ENCODE measurements around the gene IVD.
"Not testable (repeated sequence)": the region's sequence is repeated elsewhere in the genome, so short reads cannot be mapped to it uniquely, and the experiment has no call there.

Gene IVD

DNA sequence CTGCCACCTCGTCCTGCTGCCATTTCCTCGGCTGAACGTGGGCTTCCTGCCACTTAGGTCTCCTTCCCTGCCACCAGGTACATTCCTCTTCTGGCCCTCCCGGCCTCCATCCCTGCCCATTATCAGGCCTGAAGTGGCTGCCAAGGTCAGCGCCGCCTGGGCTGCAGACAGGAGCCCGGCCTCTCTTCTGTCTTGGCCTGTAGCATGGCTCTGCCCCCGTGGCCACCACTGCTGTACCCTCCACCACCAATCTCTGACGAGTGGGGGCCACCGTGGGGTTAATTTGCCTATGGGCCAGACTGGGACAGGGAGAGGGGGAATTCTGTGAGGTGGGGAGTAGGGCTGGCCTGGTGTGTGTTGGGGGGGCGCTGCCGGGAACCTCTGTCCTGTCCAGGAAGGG is 33.1 kb downstream of the IVD start:
- DNase-seq (ENCODE audit: low read depth in 2 of 2): no peak

DNA sequence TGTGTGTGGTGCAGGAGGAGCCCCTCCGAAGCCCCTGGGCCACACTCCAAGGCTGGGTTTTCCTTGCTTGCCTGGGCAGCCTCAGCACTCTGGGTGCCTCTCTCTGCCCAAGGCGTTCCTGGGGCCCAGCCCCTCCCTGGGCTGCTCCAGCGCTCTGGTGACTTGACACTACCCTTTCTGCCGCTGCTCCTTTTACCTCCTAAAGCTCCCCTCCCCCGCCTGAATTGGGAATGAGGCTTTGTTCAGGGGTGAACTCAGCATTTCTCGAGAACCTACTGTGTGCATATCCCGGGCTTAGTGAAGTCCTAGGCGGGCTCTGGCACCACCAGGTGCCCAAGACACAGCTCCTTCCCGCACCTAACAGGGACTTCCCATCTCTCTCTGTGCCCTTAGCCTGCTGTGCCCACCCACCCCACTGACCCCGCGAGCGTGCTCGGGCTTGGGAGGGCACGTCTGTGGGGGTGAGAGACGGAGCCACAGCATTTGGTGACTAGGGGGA is 33.9 kb downstream of the IVD start:
- no peak for DNase-seq (ENCODE audit: low read depth in 2 of 2)

DNA sequence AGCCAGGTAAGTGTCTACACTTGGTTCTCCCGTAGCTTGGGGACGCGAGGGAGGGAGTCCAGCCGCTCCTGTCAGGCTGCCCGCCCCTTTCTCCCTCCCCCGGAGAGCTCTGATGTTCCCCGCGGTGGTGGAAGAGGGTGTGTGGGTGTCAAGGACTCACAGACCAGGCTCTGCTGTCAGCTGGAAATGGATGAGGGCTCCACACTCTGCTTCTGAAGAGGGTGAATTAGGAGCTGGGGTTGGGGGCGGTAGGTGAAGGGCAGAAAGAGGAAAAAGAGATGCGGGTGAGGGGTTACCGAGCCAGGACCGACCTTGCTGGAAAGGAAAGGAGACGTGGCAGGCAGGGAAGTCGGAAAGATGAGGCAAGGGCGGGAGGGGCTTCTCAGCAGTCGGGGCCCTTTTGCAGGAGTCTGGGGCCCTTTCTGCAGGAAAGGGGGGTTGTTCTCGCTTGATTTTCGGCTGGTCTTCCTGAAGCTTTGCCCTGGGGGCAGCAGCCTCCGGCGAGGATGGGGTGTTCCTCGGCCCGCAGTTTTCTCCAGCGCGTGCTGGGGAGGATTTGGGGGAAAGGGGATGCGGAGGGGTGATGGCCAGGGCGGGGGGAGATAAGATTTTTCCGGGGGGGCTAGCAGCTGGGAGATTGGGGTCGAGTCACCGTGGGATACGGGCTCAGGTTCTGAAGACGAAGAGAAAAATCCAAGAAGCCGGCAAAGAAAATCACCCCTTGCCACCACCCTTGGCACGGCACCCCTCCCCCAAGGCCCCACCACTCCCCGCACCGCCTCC is 34.6 kb downstream of the IVD start:
- DNase-seq (ENCODE audit: low read depth in 2 of 2): no peak

DNA sequence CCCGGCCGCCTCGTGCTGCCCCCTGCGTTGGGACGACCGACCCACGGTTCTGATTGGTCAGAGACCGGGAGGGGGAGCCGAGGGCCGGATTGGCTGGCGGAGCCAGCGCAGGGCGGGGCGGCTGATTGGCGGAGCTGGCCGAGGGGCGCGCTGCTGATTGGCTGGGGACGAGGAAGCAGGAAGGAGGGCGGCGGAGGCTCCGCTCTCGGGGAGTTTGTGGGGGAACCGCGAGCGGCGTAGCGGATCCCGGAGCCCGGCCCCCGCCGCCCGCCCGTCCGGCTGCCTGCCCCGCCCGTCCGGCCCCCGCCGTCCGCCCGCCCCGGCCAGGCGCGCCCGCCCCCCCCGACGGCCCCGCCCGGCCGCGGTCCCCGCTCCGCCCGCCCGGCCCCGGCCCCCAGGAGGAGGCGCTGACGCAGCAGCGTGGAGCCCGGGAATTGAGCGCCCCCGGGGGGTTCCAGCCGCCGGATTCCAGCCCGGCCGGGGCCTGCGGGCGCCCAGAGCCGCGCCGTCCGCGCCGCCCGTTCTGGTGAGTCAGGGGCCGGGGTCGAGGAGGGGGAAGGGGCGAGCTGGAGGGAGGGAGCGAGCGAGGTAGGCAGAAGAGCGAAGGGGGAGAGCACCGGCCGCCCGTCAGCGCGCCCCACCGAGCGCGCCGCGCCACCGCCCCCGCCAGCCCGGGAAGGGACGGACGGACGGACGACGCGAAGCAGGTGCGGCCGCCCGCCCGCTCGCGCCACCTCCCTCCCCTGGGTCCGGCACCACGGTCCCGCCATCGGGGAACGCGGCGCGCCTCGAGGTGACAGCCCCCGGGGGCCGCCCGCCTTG is 35.4 kb downstream of the IVD start, which contains the start of gene BAHD1:
Gene BAHD1 (plus strand): TSS at position 211 of the 822 bp plus-strand sequence. CDS start 17,512 bp downstream, outside the sequence.
- peak; percentile 89 to 91 for DNase-seq (ENCODE audit: low read depth in 2 of 2)

DNA sequence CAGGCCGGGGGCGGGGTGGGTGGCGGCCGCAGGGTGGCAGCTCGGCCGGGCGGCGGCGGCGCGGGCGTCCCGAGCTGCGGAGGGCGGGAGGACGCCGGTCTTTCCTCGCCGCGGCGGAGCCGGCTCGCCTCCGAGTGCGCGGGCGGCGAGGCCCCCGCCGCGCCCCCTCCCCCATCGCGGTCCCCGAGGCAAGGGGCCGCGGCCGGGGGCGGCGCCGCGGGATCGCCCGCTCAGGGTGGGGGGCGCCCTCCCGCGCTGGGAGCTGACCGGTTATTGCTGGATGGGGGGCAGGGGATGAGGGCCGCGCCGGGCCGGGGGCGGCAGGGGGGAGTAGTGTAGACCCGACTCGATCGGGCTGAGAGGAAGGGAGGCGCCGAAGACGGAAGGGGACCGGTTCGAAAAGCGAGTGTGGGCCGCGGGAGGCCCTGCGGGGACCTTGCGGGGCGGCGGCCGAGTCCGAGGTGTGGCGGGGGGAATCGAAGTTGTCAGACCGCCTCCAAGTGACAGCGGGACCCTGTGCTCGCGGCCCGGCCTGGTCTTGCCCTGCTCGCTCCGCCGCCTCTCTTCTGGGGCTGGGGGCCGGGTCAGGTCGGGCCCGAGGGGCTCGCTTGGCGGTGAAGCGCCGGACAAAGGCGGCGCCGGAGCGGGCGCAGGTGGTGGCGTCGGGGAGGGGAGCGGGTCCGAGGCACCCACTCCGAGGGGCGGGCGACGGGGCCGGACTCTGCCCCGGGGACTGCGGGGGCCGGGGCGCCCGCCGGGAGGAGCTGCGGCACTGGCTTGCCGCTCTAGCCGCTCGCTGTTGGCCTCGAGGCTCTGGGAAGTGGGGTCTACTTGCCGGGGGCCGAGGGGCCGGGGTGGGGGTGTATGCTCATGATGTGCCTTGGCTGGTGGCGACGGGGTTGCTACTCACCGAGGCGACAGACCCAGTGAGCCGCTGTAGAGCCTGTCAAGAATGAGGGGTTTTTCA is 36.3 kb downstream of the IVD start:
- DNase-seq (ENCODE audit: low read depth in 2 of 2): no peak

DNA sequence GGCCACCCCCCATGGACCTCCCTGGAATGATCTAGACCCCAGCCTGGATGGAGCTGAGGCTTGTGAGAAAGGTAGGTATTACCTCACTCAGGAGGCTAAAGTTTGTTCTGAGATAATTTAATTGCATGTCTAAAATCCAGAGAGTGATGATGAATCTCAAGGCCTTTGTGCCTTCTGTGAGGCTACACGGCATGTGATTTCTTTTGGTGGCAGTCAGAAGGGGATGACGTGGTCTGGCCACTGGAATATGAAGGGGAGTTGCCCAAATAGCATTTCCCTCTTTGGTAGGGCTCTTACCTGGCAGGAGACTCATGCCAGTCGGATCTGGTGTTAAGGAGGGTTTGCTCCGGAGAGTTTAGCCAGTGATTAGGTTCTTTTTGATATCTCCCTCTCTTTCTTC is 37.7 kb downstream of the IVD start:
- DNase-seq (ENCODE audit: low read depth in 2 of 2): no peak

DNA sequence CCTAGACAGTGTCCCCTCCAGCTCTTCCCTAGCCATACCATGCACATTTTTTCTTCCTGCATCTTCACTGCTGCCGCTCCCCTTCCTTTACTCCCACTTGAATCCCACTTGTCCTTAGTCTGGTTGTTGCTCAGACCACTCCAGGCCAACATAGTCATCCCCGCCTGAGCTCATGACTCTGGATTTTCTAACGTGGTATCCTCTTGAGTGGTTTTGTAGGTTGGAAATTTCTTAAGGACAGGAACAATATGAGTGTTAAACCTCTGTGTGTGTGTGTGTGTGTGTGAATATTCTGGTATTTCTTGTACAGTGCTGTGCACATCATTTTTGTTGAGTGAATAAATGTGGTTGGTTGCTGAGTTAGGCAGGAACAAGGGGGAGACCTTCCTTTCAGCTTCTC is 38.3 kb downstream of the IVD start:
- no peak for DNase-seq (ENCODE audit: low read depth in 2 of 2)

DNA sequence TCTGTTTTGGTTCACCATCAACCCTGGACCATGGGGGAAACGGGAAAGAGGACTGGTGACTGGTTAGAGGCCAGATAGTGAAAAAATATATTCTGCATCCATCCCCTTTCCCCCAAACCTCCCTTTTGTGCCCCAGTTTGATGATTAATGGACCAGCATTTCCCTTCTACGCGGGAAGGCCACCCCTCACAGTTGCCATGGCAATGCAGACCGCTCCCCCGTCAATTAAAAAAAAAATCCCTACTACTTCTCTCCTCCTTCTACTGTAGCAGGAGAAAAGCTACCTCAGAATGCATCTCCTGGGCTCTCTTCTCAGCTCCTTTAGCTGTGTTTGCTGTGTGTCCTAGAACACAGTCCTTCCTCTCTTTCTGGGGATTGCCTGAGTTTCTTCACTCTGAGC is 39.1 kb downstream of the IVD start:
- DNase-seq (ENCODE audit: low read depth in 2 of 2): no peak

DNA sequence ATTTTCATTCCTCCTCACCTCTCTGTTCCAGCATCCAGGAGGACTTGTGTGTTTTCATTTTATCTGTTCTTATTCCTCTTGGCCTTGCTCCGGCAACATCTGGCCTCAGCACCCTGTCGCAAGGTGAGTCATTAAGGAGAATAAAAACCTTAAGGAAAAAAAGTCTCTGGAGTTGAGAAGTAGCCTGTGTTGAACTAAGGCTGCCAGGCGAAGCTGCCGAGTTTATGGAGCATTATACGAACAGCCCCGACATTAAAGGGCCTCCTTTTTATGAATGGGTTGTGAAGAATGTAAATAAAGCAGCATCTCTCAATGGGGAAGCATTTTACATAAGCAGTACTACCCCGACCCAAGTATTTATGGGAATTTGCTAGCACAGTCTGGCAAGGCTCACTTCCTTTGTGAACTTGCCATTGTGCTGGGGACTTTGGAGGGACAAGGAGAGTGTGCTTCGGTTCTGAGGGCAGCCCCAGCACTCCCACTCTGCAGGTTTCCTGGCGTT is 39.9 kb downstream of the IVD start:
- no peak for DNase-seq (ENCODE audit: low read depth in 2 of 2)

DNA sequence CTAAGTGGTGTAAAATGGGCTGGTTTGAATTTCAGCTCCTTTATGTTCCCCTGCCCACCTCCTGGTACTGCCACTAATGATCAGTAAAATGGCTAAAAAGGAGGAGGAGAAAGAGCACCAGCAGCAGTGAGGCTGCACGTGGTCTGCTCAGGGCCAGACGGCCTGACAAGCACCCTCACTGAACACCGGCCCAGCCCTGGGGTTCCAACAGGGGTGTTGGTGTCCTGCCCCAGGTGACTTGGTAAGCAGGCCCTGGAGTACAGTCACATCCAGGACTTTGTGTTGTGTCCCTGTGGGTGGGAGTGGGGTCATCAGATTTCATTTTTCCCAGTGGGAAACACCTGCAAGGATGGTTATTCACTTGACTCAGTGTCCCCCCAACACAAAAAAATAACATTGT is 40.5 kb downstream of the IVD start:
- no peak for DNase-seq (ENCODE audit: low read depth in 2 of 2)

DNA sequence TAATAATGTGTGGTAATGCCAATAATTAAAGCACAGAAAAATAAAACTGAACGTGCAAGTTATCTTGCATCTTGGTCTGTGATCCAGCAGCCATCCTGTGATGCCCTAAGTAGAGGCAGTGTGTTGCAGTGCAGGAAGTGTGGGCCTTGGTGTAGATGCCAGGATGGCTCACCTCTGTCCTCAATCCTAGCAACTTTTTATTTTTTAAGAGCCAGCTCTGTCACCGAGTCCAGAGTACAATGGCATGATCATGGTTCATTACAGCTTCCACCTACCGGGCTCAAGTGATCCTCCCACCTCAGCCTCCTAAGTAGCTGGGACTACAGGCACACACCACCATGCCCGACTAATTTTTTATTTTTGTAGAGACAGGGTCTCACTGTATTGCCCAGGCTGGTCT is 42.8 kb downstream of the IVD start:
- DNase-seq (ENCODE audit: low read depth in 2 of 2): no peak

DNA sequence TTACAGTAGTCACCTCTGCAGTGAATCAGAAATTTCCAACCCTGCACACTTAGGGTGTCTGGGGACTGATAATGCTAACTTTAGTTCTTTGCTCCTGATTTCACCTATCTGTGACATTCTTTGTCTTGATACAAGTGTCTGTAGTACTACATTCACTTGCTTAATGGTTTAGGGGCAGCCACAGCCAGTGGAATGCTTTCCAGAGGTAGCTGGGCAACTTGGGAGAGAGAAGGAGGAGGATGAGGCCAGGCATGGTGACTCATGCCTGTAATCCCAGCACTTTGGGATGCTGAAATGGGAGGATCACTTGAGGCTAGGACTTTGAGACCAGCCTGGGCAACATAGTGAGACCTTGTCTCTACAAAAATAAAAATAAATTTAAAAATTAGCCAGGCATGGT is 43.7 kb downstream of the IVD start:
- DNase-seq (ENCODE audit: low read depth in 2 of 2): no peak

DNA sequence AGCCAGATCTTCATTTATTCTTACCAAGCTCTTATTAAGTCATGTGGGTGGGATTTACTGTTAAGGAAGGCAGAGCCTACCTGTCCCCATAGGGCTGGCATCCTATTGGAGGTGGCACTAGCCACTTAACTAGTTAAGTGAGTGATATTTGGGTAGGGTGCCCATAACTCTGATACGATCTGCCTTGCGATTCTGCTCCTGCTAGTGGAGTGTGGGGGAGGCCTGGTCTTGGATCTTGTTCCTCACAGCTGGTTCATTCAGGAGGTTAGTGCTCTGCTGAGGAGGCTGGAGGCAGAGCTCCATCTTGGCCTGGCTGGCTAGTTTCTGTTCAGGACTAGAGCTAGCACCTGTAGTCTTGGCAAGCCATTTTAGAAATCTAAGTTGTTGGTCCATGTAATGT is 44.5 kb downstream of the IVD start:
- no peak for DNase-seq (ENCODE audit: low read depth in 2 of 2)

DNA sequence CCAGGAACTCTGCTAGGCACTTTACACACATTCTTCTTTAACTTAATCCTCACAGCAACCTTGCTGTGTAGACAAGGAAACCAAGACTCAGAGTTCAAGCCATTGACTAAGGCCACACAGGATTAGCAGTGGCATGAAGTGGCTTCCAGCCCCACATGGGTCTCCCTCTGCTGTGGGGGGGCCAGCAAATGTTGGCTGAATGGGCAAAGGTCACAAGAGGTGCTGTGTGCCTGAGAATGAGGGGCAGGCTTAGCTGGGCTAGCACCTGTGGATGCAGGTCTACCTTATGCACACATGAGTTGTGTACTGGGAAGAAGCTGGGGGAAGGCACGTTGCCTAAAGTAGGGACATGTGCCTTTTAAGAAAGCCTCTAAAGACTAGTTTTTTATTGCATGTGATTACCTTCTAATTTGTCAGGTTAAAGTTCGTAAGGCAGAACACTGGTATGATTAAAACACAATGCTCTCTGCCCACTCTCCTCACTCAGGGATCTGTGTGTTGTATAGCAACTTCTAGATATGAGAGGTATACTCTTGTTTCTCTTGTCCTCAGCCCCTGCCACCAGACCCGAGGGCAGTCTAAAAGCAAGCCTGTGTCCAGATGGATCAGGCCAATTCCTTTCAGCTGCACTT is 46.0 kb downstream of the IVD start:
- no peak for DNase-seq (ENCODE audit: low read depth in 2 of 2)

DNA sequence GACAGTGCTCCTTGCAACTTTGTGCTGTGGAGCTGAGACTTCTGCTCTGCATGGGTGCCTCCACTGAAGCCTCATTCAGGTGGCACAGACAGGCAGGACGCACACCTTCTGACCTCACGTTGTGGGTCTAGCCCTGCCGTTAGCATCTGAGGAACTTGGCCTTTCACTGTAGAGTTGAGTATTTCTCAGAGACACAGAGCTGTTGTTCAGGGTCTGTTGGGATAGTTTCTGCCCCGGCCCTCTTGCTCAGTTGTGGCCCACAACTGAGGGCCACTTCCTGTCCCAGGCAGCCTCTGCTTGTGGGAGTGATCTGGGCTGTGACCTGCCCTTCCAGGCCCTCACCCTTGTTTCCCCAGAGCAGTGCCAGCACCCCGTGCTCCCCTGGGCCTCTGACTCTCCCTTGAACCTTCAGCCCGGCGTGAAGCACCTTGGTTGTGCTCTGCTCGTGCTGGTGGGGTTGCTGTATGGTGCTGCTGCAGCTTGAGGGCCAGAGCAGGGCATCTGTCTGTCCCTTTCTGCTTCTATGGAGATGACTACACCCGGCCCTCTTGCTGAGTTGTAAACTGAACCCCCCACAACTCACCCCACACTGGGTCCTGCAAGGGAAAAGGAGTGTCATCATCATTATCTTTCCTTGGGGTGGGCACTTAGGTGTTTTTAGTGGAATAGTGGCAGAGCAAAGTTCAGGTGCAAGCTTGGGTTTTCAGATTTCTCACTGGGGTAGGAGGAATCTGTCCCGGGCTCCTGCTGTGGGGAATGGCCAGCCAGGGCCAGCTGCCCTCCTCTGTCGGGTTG is 46.9 kb downstream of the IVD start:
- no peak for DNase-seq (ENCODE audit: low read depth in 2 of 2)

DNA sequence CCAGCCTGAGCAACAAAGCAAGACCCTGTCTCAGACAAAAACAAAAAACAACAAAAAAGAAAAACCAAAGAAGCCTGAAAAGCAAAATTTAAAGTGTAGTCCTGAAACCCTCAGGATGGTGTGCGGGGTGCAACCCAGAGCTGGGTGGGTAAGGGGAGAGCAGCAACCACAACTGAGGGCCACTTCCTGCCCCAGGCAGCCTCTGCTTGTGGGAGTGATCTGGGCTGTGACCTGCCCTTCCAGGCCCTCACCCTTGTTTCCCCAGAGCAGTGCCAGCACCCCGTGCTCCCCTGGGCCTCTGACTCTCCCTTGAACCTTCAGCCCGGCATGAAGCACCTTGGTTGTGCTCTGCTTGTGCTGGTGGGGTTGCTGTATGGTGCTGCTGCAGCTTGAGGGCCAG is 48.3 kb downstream of the IVD start:
- DNase-seq (ENCODE audit: low read depth in 2 of 2): not testable (repeated sequence)

DNA sequence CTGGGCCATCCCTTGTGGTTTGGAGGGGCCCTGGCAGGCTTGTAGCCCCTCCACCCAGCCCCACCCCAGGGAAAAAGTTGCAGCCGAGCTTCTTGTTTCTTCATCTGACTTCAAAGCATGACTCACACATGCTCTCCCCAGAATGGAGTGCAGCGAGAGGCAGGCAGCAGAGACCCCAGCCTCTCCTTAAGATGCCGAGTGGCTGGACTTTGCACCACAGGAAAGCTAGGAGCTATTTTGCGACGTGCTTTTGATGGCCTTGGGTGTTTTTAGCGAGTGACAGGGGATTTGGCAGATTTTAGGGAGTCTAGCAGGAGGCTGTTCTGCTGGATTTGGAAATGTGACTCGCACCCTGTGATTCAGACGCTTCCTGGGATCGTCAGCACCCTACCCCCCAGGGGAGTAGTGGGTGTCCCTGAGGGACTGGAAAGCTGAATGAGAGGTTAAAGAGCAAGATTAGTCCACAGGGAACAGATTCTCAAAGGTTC is 49.4 kb downstream of the IVD start:
- DNase-seq (ENCODE audit: low read depth in 2 of 2): no peak

DNA sequence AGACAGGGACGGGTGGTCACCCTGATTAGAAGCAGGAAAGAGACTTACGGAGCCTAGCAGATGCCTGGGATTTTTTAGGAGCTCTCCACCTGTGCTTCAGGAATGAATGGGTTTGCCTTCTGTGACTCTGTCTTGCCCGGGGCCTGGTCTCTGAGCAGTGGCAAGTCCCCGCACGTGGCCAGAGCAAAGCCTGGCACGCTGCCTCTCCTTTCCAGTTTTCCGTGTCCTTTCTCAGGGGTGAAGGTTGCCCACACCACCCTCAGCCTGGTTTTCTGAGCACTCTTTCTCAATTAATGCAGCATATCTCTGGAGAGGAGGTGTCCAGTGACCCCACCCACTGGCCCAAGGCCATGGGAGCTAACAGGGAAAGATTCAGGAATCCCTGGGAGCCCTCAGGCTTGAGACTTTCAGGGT is 50.7 kb downstream of the IVD start:
- DNase-seq (ENCODE audit: low read depth in 2 of 2): no peak

DNA sequence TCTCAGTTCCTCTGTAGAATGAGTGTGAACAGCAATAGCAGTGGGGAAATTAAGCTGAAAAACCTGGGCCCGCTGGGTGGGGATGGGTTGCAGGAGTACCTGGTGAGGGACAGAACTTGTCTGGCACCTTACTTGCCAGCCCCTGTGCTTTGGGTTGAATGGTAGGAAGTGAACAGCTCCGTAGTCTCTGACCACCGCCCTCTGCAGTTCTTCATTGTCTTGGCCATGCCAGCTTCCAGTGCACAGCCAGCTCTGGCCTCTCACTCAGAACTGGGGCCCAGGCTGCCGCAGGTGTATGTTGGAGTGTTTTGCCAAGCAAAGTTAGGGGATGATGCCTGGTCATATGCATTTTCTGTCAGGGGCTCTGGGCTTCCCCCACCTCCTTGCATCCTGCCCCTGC is 51.1 kb downstream of the IVD start:
- DNase-seq (ENCODE audit: low read depth in 2 of 2): no peak
